B cell (primary cell): ENCODE results near the gene SEMA6A. TPM values are rescaled to one million over a fixed set of nuclear protein-coding genes. Genes with fewer than 3 reads are reported as not detected.

ENCODE experiments used
- ATAC-seq: fragments of 200-7000 bp; cut with Tn5 transposase; one replicate; pipeline ENCODE4 v1.10.0; 2021; ENCODE audit warnings: low read depth, mild to moderate bottlenecking, moderate number of reproducible peaks, moderate library complexity
- CTCF ChIA-PET: fragments of 350-600 bp; sonication (Branson Sonifier 250); formaldehyde crosslinking; loops from one replicate; lab custom pipeline; 2021; ENCODE audit warnings: antibody characterized with exemption, inconsistent platforms; lab: Charles Lee
- POLR2A ChIA-PET: fragments of 350-600 bp; sonication (Branson Sonifier 250); formaldehyde crosslinking; loops from one replicate; lab custom pipeline; 2021; ENCODE audit warnings: antibody characterized with exemption; lab: Charles Lee
- DNase-seq: peaks from one replicate; pipeline ENCODE4 v3.0.0; 2013
- H2AFZ ChIP-seq: 2 replicates; pipeline ENCODE4 v1.6.1; 2012; ENCODE audit warnings: mild to moderate bottlenecking, low read depth, low read length; ENCODE audit not compliant: insufficient read depth, poor library complexity, severe bottlenecking
- H3K27ac ChIP-seq, 2 donors: 1 replicate in 1 of 2; 2 replicates in 1 of 2; pipeline ENCODE4 v1.5.1; 2012 to 2013; ENCODE audit warnings: low read length in 2 of 2, mild to moderate bottlenecking in 2 of 2, moderate library complexity in 1 of 2
- H3K27me3 ChIP-seq, 4 experiments: fragments of 200-600 bp in 1 of 4; sonication (generic) in 1 of 4; replicated peaks in 1 of 4; 1 replicate in 2 of 4; 2 replicates in 2 of 4; pipeline versions ENCODE4 v1.6.1 to v1.7.0; 2013 to 2016; ENCODE audit warnings: low read length in 3 of 4, mild to moderate bottlenecking in 2 of 4, mixed read lengths in 1 of 4, moderate library complexity in 1 of 4; ENCODE audit not compliant: insufficient read depth in 4 of 4, control insufficient read depth in 3 of 4; ENCODE audit errors: control extremely low read depth in 1 of 4
- H3K36me3 ChIP-seq, 2 experiments: replicated peaks in 1 of 2; 1 replicate in 1 of 2; 2 replicates in 1 of 2; pipeline versions ENCODE4 v1.6.1 to v1.7.1; 2013; ENCODE audit warnings: low read length in 1 of 2; ENCODE audit not compliant: insufficient read depth in 2 of 2, control insufficient read depth in 1 of 2; ENCODE audit errors: control extremely low read depth in 1 of 2, extremely low read depth in 1 of 2
- H3K4me1 ChIP-seq, 2 donors: fragments of 200-600 bp in 1 of 2; sonication (generic) in 1 of 2; 1 replicate in 1 of 2; 2 replicates in 1 of 2; pipeline versions ENCODE4 v1.5.1 to v1.6.1; 2013 to 2017; ENCODE audit warnings: low read length in 2 of 2; ENCODE audit not compliant: control insufficient read depth in 2 of 2, insufficient read depth in 2 of 2
- H3K4me2 ChIP-seq: replicated peaks from 2 replicates; pipeline ENCODE3; 2012; ENCODE audit warnings: mild to moderate bottlenecking, low read depth, low read length; ENCODE audit not compliant: poor library complexity, severe bottlenecking
- H3K4me3 ChIP-seq, 5 experiments: fragments of 200-600 bp in 1 of 5; sonication (generic) in 1 of 5; 1 replicate in 3 of 5; 2 replicates in 2 of 5; pipeline versions ENCODE4 v1.5.1 to v1.7.0; 2011 to 2016; ENCODE audit warnings: low read length in 4 of 5, mild to moderate bottlenecking in 4 of 5, low read depth in 2 of 5, control low read depth in 1 of 5, moderate library complexity in 1 of 5; ENCODE audit not compliant: insufficient read depth in 1 of 5; ENCODE audit errors: control extremely low read depth in 1 of 5, extremely low read depth in 1 of 5
- H3K79me2 ChIP-seq: fragments of 200-600 bp; sonication (generic); one replicate; pipeline ENCODE4 v1.6.0; 2016; ENCODE audit warnings: low read length; ENCODE audit not compliant: control insufficient read depth, insufficient read depth
- H3K9ac ChIP-seq: fragments of 200-600 bp; sonication (generic); 2 replicates; pipeline ENCODE4 v1.6.1; 2017; ENCODE audit warnings: mild to moderate bottlenecking, low read length, moderate library complexity
- H3K9me3 ChIP-seq, 3 donors: one replicate each; pipeline versions ENCODE4 v1.6.1 to v1.7.1; 2013; ENCODE audit warnings: low read length in 2 of 3; ENCODE audit not compliant: control insufficient read depth in 2 of 3, insufficient read depth in 1 of 3; ENCODE audit errors: control extremely low read depth in 1 of 3
- H4K20me1 ChIP-seq: 2 replicates; pipeline ENCODE4 v1.6.0; 2012; ENCODE audit warnings: mild to moderate bottlenecking, low read length; ENCODE audit not compliant: insufficient read depth, control insufficient read depth, poor library complexity, severe bottlenecking
- H3K27ac Mint-ChIP-seq: one replicate; pipeline ENCODE4 v1.8.0; 2021; ENCODE audit warnings: mixed read lengths
- H3K27me3 Mint-ChIP-seq: one replicate; pipeline ENCODE4 v1.8.0; 2021; ENCODE audit warnings: mixed read lengths
- H3K4me1 Mint-ChIP-seq: one replicate; pipeline ENCODE4 v1.8.0; 2021; ENCODE audit warnings: mixed read lengths
- H3K4me3 Mint-ChIP-seq: one replicate; pipeline ENCODE4 v1.8.0; 2021; ENCODE audit warnings: mixed read lengths
- H3K9me3 Mint-ChIP-seq: one replicate; pipeline ENCODE4 v1.8.0; 2022; ENCODE audit warnings: mixed read lengths; ENCODE audit not compliant: insufficient read depth
- EZH2 ChIP-seq: IDR thresholded peaks from 2 replicates; pipeline ENCODE4 v1.6.1; 2012; ENCODE audit warnings: borderline replicate concordance, low read depth, mild to moderate bottlenecking, moderate library complexity, low read length; ENCODE audit not compliant: insufficient read depth, poor library complexity, severe bottlenecking
- WGBS: methylation state at CpG from one replicate; pipeline ENCODE4 v1.1.5; 2013; ENCODE audit warnings: missing lambda C conversion rate; ENCODE audit not compliant: insufficient coverage; 5-methylcytosine and 5-hydroxymethylcytosine counted together
- intact Hi-C: fragments of 100-400 bp; cut with micrococcal nuclease; formaldehyde crosslinking; loops from one replicate; pipeline ENCODE4 v1.10.0; 2022
- polyA plus RNA-seq: library from polyadenylated mRNA; depleted of rRNA; stranded (reverse); fragments of >200 nt; gene quantifications from 2 replicates; pipeline ENCODE4 v1.2.3, GENCODE V29; 2012
- total RNA-seq, 2 donors: library from RNA; stranded (reverse); fragments of 120-200 nt in 1 of 2; gene quantifications; 1 replicate in 1 of 2; 2 replicates in 1 of 2; pipeline versions ENCODE4 v1.2.3 to v1.2.4, GENCODE V29; 2013 to 2022
- TF ChIP-seq, protein P1 (sequence below): fragments of 200-600 bp; IDR thresholded peaks from one replicate; pipeline ENCODE4 v1.8.0; 2022; ENCODE audit warnings: antibody characterized with exemption, mild to moderate bottlenecking

SEMA6A gene
- total and polyA plus RNA-seq, 2 donors (not counting 1 experiment from before 2014, with no cell fraction given) = 0.44 TPM; not detected in 1

DNA sequence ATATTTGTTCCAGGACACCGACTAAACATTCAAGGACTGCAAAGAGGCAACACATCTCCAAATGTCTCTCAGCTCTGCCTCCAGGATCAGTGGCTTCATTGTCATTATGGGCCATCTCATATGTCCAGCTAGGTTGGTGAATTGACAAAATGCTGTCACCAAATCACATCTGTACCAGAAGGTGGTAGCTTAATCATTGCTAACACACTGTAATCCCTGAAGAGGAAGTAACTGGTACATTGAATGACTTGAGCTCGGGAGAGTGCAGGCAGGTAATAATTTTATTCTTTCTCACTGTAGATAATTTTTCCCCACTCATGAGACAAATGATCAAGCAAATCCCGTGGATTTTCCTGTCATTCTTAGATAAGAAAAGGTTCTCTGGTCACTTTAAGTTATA is 169.8 kb downstream of the SEMA6A start:
- ATAC-seq = no peak
- H3K27me3 ChIP-seq = no peaks in the 10 kb centered on the region

DNA sequence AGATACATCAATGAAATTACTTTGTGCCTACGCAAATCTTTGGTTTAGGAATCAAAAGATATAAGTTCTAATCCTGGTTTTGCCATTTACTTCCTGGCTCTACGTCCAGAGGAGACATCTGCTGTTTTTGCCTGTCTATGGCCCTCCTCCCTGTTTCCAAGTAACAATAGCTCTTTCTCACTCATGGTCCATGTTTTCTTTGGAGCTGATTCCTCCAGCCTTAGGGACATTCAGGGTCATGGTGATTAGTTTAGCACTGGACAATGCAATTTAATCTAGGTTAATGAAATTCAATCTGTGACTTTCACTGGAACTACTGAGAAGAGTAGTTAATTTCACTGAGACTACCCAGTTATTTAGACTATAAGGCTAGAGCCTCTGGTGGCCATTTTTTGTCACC is 170.6 kb downstream of the SEMA6A start:
- CTCF ChIA-PET = no interaction called here
- no peaks in the 10 kb centered on the region for H4K20me1 ChIP-seq
- no peaks in the 10 kb centered on the region for H3K9me3 Mint-ChIP-seq

More for the DNA sequence above, 169.8 kb downstream of the SEMA6A start:
- DNase-seq = no peak
- Mint-ChIP-seq H3K27me3 (no peaks in the 10 kb centered on the region), H3K27ac (no peak overlapping the region), H3K4me3 (no peak overlapping the region), H3K4me1 (no peaks in the 10 kb centered on the region), H3K9me3 (no peaks in the 10 kb centered on the region)
- Histone ChIP-seq H3K79me2 (no peaks in the 10 kb centered on the region), H2AFZ (no peak overlapping the region), H3K4me1 (no peaks in the 10 kb centered on the region), H3K9ac (no peak overlapping the region), H3K27ac (no peak overlapping the region), H3K9me3 (no peaks in the 10 kb centered on the region), H3K4me3 (no peak overlapping the region), H3K36me3 (peaks cover 0 to 8% of the 10 kb centered on the region in 2 experiments), H4K20me1 (no peaks in the 10 kb centered on the region), H3K4me2 (no peak overlapping the region)
- ChIA-PET POLR2A (no interaction called here), CTCF (no interaction called here)
- intact Hi-C loops = no loop called here
- WGBS = 100% methylated on average over 1 of the region's 3 CpGs
- TF ChIP-seq, protein P1, sequence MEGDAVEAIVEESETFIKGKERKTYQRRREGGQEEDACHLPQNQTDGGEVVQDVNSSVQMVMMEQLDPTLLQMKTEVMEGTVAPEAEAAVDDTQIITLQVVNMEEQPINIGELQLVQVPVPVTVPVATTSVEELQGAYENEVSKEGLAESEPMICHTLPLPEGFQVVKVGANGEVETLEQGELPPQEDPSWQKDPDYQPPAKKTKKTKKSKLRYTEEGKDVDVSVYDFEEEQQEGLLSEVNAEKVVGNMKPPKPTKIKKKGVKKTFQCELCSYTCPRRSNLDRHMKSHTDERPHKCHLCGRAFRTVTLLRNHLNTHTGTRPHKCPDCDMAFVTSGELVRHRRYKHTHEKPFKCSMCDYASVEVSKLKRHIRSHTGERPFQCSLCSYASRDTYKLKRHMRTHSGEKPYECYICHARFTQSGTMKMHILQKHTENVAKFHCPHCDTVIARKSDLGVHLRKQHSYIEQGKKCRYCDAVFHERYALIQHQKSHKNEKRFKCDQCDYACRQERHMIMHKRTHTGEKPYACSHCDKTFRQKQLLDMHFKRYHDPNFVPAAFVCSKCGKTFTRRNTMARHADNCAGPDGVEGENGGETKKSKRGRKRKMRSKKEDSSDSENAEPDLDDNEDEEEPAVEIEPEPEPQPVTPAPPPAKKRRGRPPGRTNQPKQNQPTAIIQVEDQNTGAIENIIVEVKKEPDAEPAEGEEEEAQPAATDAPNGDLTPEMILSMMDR = no peak
- no peak for TF ChIP-seq EZH2

More for the DNA sequence above, 170.6 kb downstream of the SEMA6A start:
- DNase-seq (no peak), ATAC-seq (no peak)
- Histone ChIP-seq H3K9me3 (no peaks in the 10 kb centered on the region), H3K27ac (no peak overlapping the region), H3K9ac (no peak overlapping the region), H3K36me3 (peaks cover 0 to 8% of the 10 kb centered on the region in 2 experiments), H3K4me1 (no peaks in the 10 kb centered on the region), H3K4me2 (no peak overlapping the region), H3K79me2 (no peaks in the 10 kb centered on the region), H3K27me3 (no peaks in the 10 kb centered on the region), H3K4me3 (no peak overlapping the region), H2AFZ (no peak overlapping the region)
- no peaks in the 10 kb centered on the region for H3K27me3 Mint-ChIP-seq
- no peak overlapping the region for H3K27ac Mint-ChIP-seq
- no peaks in the 10 kb centered on the region for H3K4me1 Mint-ChIP-seq
- WGBS = no CpG with 5 or more reads among the region's 2 CpGs
- no peak overlapping the region for H3K4me3 Mint-ChIP-seq
- TF ChIP-seq EZH2 = no peak
- TF ChIP-seq, protein P1 = no peak
- intact Hi-C loops = no loop called here
- POLR2A ChIA-PET = no interaction called here
